Measurements from ENCODE around the gene SH3RF3.

- TF ChIP-seq, protein P1, sequence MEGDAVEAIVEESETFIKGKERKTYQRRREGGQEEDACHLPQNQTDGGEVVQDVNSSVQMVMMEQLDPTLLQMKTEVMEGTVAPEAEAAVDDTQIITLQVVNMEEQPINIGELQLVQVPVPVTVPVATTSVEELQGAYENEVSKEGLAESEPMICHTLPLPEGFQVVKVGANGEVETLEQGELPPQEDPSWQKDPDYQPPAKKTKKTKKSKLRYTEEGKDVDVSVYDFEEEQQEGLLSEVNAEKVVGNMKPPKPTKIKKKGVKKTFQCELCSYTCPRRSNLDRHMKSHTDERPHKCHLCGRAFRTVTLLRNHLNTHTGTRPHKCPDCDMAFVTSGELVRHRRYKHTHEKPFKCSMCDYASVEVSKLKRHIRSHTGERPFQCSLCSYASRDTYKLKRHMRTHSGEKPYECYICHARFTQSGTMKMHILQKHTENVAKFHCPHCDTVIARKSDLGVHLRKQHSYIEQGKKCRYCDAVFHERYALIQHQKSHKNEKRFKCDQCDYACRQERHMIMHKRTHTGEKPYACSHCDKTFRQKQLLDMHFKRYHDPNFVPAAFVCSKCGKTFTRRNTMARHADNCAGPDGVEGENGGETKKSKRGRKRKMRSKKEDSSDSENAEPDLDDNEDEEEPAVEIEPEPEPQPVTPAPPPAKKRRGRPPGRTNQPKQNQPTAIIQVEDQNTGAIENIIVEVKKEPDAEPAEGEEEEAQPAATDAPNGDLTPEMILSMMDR (IDR thresholded peaks at IDR 0.05), result no peak
- TF ChIP-seq POLR2AphosphoS5 (IDR thresholded peaks at IDR 0.05) (no peak), POLR2A (IDR thresholded peaks at IDR 0.05) (no peak)
Measured at GRCh38 chr2:109280804-109281203, 151.8 kb downstream of the SH3RF3 start.
